Loucy (cell line): ENCODE results near the gene ATG13.

ENCODE experiments used
- CTCF ChIP-seq: fragments of 200-600 bp; sonication (generic); conservative IDR thresholded peaks from 2 replicates; pipeline ENCODE4 v1.5.1; 2014; ENCODE audit warnings: mild to moderate bottlenecking, antibody characterized with exemption, low read length
- EZH2phosphoT487 ChIP-seq: fragments of 200-600 bp; IDR thresholded peaks from 2 replicates; pipeline ENCODE4 v1.6.1; 2018; ENCODE audit warnings: antibody characterized with exemption, mild to moderate bottlenecking, moderate library complexity, borderline replicate concordance

- TF ChIP-seq CTCF (no peak), EZH2phosphoT487 (no peak)
Observed at GRCh38 chr11:46655631-46656030, 38.3 kb downstream of the ATG13 start.
